Left renal cortex interstitium (tissue), 4 donors: ENCODE measurements around the gene ARL5B. TPM values are rescaled to one million over a fixed set of nuclear protein-coding genes. Genes with fewer than 3 reads are reported as not detected.
"Not testable (repeated sequence)": the region's sequence is repeated elsewhere in the genome, so short reads cannot be mapped to it uniquely, and the experiment has no call there.

Experiments
- DNase-seq, 4 donors: peaks; one replicate each; pipeline ENCODE4 v3.0.0-alpha.2; 2013; ENCODE audit warnings: low read depth in 4 of 4, low spot score in 2 of 4, missing footprints in 1 of 4
- polyA plus RNA-seq, 4 donors: library from polyadenylated mRNA; unstranded; fragments of 120-200 nt; gene quantifications; one replicate each; pipeline ENCODE4 v1.2.1, GENCODE V29; 2013; ENCODE audit not compliant: insufficient read length in 4 of 4

ARL5B gene, protein sequence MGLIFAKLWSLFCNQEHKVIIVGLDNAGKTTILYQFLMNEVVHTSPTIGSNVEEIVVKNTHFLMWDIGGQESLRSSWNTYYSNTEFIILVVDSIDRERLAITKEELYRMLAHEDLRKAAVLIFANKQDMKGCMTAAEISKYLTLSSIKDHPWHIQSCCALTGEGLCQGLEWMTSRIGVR
- 10 to 100 TPM; 38.2 to 45.6 (median 41.6) TPM for polyA plus RNA-seq

DNA sequence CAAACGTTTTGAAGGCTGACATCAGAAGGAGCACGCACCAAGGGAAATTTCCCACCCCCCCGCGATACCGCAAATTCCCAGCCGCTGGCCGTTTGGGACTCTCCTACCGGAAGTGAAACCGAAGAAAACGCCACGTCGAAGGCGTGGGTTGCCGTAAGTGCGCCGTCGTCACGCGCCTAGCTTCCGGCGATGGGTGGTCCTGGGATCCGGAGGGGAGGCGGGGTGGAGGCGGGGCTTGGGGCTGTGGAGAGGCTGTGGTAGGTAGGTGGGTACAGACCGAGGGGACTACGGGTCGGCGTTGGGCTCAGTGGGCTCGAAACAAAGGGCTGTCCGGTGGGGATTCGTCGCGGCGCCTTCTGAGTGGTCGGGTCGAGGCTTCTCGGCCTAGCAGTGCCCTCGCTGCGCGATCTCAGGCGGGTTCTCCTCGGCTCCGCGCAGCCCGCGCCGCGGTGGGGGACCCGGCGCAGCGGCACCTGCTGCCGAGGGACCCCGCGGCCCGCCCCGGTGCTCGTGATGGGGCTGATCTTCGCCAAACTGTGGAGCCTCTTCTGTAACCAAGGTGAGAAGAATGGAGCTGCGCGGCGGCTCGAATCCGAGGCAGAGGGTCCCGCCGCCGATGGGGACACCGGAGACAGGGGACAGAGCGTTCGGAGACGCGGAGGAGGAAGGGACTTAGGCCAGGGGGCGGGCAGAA is at the start of gene ARL5B:
Gene ARL5B (plus strand): TSS at position 307 of the 694 bp plus-strand sequence. CDS start 207 bp downstream, at position 514.
- peak; percentile 82 to 96 (median 93) for DNase-seq

DNA sequence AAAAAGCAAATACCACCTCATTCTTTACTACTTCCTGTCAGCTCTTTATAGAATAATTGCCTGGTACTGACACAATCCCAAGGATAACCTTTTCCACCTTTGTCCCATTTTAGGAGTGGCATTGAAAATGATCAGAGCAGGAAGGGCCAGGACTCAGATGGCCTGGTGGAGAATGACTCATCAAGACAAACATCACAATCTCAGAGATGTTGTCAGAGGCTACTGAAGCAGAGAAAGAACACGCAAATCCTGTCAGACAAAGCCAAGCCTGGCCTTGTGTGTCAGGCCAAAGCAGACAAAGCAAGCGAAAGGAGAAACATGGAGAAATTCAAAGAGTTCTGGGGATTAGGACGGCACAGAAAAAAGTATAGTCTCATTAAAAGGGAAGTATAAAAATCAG is 48.7 kb upstream of the ARL5B start:
- DNase-seq: no peak

- DNase-seq: no peak
Measured at GRCh38 chr10:18611168-18611567, 48.1 kb upstream of the ARL5B start.

DNA sequence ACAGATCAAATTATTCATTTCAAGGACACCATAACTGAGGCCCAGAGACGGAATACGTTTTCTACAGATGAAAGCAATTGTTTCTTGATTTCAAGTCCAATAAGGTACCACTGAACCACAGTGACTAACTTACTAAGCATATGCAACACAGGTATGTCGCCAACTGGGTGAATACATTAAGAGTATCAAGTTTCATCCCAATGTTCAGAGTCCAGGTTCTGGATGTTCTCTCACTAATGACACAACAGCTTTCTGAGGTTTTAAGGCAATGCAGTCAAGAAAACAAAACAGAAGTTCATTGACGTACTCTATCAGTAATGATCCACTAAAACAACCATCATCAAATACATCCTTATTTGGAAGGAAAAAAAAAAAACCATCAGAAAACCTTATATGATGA is 43.6 kb upstream of the ARL5B start:
- no peak for DNase-seq

- DNase-seq: no peak
Measured at GRCh38 chr10:18616337-18616736, 42.9 kb upstream of the ARL5B start.

- DNase-seq: no peak
Measured at GRCh38 chr10:18619016-18619415, 40.2 kb upstream of the ARL5B start.

DNA sequence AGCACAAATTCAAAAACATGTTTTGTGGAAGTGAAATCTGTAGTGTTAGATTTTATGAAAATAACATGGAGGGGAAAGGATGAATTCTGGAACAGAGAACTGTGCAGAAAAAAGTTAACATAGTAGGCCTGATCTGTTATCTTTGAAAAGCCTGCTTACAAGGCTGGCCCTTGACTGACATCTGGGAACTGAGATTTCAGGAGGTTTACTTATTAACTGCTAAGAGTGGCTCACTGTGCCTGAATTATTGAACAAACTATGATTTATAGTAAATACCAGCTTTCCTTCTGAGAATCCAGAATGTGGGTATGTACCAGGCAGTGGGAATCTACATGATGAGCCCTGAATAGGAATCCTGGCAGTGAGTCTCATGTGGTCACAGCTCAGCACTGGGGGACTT is 38.4 kb upstream of the ARL5B start:
- no peak for DNase-seq

- DNase-seq: not testable (repeated sequence)
Measured at GRCh38 chr10:18623671-18624070, 35.6 kb upstream of the ARL5B start.

GRCh38 chr10:18625886-18626285 is 33.3 kb upstream of the ARL5B start:
- DNase-seq: no peak

DNA sequence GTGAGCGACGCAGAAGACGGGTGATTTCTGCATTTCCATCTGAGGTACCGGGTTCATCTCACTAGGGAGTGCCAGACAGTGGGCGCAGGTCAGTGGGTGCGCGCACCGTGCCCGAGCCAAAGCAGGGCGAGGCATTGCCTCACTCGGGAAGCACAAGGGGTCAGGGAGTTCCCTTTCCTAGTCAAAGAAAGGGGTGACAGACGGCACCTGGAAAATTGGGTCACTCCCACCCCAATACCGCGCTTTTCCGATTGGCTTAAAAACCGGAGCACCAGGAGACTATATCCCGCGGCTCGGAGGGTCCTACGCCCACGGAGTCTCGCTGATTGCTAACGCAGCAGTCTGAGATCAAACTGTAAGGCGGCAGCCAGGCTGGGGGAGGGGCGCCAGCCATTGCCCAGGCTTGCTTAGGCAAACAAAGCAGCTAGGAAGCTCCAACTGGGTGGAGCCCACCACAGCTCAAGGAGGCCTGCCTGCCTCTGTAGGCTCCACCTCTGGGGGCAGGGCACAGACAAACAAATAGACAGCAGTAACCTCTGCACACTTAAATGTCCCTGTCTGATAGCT is 31.7 kb upstream of the ARL5B start:
- peak in 1 of 4 donors; percentile 37 for DNase-seq

- DNase-seq: not testable (repeated sequence)
Measured at GRCh38 chr10:18632500-18632899, 26.7 kb upstream of the ARL5B start.

GRCh38 chr10:18635995-18636394 is 23.2 kb upstream of the ARL5B start:
- no peak for DNase-seq

DNA sequence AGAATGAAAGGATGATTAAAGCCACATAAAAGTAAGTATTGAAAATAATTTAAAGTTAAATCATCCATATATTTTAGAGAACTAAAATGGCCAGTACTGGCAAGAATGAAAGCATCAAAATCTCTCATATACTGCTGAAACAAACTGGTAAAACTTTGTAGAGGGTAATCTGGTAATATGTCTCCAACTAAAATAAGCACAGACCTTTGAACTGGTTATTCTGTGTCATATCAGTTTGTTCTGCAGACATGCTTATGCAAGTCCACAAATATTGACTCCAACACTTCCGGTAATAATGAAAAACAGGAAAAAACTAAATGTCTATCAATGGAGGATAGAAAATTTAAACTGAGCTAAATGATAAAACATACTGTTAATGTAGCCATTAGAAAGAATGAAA is 21.8 kb upstream of the ARL5B start:
- not testable (repeated sequence) for DNase-seq

DNA sequence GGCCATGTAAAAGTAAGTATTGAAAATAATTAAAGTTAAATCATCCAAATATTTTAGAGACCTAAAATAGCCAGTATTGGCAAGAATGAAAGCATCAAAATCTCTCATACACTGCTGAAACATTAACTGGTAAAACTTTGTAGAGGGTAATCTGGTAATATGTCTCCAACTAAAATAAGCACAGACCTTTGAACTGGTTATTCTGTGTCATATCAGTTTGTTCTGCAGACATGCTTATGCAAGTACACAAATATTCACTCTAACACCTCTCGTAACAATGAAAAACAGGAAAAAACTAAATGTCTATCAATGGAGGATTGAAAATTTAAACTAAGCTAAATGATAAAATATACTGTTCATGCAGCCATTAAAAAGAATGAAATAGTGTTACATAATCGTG is 19.5 kb upstream of the ARL5B start:
- not testable (repeated sequence) for DNase-seq

DNA sequence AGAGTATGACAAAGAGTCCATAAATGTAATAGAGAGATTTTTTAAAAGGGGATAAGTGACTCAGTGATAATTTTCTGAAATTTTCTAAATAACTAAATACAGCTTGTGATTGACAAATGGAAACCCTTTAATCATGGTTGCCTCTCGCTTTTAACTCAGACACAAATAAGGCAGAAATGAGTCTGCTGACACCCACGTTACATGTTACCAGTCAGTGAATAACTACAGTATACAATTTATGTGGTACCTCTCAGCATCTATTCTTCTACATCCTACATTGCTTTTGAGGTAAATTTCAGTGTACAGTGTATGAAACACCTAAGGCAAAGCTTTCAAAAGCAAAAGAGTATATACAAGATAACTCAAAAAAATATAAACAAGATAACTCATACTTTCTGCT is 12.1 kb upstream of the ARL5B start:
- no peak for DNase-seq

- DNase-seq: no peak
Measured at GRCh38 chr10:18647945-18648344, 11.3 kb upstream of the ARL5B start.

DNA sequence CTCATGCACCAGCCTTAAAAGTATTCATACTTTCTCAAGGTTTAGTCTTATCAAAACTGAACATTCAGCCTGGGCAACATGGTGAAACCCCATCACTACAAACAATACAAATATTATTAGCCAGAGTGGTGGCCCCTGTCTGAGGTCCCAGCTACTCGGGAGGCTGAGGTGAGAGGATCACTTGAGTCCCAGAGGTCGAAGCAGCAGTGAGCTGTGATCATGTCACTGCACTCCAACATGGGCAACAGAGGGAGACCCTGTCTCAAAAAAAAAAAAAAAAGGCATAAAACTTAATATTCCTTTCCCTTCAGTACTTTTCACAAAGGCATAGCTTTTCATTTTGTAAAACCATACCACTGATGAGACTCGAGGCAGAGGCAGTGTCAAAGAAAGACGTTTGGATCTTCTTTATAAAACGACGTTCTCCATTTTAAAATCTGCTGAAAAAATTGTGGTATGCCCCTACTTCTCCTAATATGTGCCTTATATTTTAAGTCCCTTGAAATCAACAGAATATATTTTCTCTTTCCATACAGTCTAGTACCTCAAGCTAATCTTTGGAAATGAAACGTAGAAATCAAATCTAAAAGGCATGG is 9.8 kb upstream of the ARL5B start:
- no peak for DNase-seq

GRCh38 chr10:18650404-18650997 is 8.7 kb upstream of the ARL5B start:
- DNase-seq: peak in 1 of 4 donors; percentile 6

GRCh38 chr10:18651324-18652007 is 7.8 kb upstream of the ARL5B start, which contains the start of gene NSUN6:
TSS of gene NSUN6 (minus strand) at chr10:18651587. CDS start at chr10:18651203, 384 bp downstream.
- DNase-seq: peak in 3 of 4 donors; percentile 85 to 86 (median 85)

DNA sequence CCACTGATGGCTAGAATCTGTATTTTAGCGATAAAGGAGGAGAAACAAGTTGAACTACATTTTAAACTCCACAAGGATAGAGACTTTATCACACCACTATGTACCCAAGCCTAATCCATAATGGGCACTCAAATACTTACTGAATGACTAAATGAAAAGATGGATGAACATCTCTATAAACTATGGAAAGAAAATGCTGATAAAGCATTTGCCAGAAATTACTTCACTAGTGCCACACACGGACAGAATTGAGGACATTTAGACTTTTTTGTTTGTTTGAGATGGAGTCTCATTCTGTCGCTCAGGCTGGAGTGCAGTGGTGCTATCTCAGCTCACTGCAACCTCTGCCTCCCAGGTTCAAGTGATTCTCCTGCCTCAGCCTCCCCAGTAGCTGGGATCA is 6.1 kb upstream of the ARL5B start:
- DNase-seq: no peak
